Right ventricle myocardium superior (tissue), 1 donor: ENCODE results near the gene ICOSLG. TPM values are rescaled to one million over a fixed set of nuclear protein-coding genes. Genes with fewer than 3 reads are reported as not detected.
"Not testable (repeated sequence)": the region's sequence is repeated elsewhere in the genome, so short reads cannot be mapped to it uniquely, and the experiment has no call there.

Source experiments
- ATAC-seq: fragments of 200-7000 bp; cut with Tn5 transposase; one replicate; pipeline ENCODE4 v1.9.1; 2020; ENCODE audit warnings: mild to moderate bottlenecking; ENCODE audit not compliant: poor library complexity
- DNase-seq: peaks from one replicate; pipeline ENCODE4 v3.0.0-alpha.2; 2020
- intact Hi-C: fragments of 100-400 bp; cut with DNase I; formaldehyde crosslinking; loops from one replicate; pipeline ENCODE4 v1.11.2; 2022
- long read RNA-seq: library from polyadenylated mRNA; unstranded; transcript quantifications from one replicate; pipeline ENCODE4 v2.0.0, GENCODE V29; 2021
- total RNA-seq: library from RNA; stranded (reverse); fragmentation: NEBNext Ultra II Directional; extraction: Animal tissue kit (Norgen Biotek cat#: 25700); gene quantifications from one replicate; pipeline ENCODE4 v1.2.1, GENCODE V29; 2021
- donor health status: DM: no; HTN: yes; CAD: no; lungs with severe emphysema.

ICOSLG gene, protein sequence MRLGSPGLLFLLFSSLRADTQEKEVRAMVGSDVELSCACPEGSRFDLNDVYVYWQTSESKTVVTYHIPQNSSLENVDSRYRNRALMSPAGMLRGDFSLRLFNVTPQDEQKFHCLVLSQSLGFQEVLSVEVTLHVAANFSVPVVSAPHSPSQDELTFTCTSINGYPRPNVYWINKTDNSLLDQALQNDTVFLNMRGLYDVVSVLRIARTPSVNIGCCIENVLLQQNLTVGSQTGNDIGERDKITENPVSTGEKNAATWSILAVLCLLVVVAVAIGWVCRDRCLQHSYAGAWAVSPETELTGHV
- total RNA-seq: 4.3 TPM
- long read RNA-seq, full-length matches to known transcripts: 7 of 11 reads
- long read RNA-seq, partial matches to known transcripts: 2 of 11 reads
- long read RNA-seq, other reads (novel, unspliced or antisense): 2 of 11 reads

DNA sequence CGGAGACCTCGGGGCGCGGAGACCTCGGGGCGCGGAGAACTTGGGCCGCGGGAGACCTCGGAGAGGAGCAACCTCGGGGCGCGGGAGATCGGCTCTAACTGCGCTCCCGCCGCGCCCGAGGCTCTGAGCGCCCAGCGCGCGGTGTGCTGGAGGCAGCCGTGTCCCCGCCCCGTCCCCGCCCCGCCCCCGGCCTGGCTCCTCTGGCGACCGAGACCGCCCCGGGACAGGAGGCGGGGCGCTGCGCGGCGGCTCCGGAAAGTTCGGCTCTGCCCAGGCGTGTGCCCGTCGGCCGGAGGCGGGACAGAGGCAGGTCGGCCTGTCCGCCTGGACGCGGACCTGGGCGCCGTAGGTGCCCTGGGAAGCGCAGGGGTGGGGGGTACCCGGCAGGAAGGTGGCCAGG, at the start of gene ICOSLG:
TSS of gene ICOSLG (minus strand) at position 102 of the 400 bp plus-strand sequence. CDS start 126 bp downstream, outside the sequence.
- intact Hi-C loops, DNase-seq: not testable (repeated sequence)
- peak; percentile 90 for ATAC-seq

DNA sequence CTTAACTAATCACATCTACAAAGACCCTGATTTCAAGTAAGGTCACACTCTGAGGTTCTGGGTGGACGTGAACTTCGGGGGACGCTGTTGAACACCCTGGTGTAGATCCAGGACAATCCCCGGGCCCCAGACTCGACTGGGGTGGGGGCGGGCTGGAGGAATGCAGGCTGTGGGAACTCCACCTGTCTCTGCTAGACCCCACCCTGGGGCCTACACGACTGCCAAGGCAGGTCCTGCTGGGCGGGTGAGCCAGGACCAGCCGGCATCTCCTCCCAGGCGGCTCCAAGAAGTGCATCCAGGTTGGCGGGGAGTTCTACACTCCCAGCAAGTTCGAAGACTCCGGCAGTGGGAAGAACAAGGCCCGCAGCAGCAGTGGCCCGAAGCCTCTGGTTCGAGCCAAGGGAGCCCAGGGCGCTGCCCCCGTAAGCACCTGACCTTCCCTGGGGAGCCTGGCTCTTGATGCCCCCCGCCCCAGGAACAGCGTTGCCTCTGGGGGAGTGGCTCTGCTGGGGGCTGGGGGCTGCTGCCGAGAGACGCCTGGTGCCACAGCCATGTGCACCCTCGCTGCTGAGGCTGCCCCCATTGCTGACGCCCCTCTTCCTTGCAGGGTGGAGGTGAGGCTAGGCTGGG, 48.8 kb upstream of the ICOSLG start:
- no peak for ATAC-seq
- no peak for DNase-seq
- intact Hi-C loops: no loop called here

DNA sequence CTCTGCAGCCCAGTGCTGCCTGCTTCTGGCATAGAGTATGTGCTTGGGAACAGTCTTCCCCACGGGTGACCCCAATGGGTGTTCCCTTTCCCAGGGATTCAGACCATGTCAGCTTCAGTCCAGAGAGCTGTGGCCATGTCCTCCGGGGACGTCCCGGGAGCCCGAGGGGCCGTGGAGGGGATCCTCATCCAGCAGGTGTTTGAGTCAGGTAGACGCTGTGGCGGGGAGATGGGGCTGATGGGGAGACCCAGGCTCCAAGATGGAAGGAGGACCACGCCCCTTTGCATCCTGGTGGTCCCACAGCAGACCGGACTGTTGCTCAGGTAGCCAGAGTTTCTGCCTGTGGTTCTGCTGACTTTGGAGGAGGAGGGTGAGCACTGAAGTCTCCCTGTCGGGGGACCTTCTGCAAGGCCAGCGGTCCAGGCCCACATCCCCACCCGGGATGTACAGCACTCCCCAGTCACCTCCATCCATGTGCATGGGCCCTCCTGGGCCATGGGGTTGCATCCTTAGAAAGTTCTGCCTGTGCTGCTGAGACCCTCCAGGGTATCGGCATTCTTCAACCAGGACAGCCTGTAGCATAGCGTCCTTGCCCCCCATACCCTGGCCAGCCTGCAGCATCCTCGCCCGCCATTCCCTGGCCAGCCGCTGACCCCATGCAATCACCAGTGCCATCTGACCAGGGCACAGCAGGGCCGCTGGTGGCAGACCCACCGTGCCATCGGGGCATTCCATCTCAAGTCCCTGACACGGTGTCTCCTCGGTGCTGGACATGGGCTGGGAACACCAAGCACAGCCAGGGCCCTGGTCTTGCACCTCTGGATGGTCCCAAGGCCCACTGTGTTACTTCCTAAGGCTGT, 47.7 kb upstream of the ICOSLG start:
- DNase-seq: no peak
- intact Hi-C loops: no loop called here

DNA sequence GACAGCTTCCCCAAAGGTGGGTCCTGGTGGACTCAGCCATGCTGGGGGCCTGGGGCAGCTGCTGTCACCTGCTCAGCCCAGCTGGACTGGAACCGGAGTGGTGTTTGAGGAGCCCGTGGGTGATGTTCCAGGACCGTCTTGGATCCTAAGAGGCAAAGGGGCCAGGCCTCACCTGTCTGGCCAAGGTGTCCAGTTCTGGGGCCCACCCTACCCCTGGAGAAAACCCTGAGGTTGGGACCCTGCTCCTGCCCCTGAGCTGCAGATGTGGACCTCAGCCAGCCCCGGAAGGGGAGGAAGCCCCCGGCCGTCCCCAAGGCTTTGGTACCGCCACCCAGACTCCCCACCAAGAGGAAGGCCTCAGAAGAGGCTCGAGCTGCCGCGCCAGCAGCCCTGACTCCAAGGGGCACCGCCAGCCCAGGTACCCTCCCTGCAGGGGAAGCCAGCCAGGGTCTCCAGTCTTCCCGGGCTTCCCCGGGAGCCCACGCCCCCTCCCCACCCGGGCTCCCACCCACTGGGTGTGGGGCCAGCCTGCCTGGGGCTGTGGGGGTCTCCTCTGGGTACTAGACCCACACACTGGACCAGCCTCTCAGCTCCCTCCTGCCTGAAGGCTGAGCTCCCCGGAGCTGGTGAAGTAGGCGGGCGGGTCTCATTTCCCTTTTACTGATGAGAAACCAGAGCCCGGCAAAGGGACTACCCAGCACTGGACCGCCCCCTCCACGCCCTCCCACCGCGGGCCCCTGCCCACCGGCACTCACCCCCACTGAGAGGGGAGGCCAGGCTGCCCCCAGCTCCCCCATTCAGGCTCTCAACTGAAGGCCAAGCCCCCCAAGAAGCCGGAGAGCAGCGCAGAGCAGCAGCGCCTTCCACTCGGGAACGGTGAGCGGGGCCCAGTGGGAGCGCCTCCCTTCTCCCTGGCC, 46.2 kb upstream of the ICOSLG start:
- DNase-seq: peak; percentile 35
- intact Hi-C loops: no loop called here
- ATAC-seq: no peak

More for the DNA sequence above, 47.7 kb upstream of the ICOSLG start:
- no peak for ATAC-seq

DNA sequence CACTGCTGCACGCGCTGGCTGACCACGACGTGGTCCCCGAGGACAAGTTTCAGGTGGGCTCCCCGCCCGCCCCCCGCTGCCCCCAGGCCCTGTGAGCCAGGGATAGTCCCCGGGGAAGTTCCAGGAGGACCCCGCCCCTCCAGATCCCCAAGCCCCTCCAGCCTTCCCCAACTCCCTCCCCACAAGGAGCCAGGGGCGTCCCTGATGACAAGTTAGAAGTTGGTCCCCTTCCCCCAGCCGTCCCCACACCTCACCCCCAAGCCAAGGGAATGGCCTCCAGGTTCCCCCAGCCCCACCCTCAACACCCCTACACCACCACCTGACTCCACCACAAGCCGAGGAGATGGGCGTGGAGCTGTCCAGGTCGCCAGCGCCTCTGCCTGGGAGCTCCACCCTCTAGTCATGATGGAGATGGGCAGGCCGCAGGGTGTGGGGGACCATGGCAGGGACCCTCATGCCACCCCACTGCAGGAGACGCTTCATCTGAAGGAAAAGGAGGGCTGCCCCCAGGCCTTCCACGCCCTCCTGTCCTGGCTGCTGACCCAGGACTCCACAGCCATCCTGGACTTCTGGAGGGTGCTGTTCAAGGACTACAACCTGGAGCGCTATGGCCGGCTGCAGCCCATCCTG, 45.5 kb upstream of the ICOSLG start:
- no peak for ATAC-seq
- intact Hi-C loops: no loop called here
- no peak for DNase-seq

DNA sequence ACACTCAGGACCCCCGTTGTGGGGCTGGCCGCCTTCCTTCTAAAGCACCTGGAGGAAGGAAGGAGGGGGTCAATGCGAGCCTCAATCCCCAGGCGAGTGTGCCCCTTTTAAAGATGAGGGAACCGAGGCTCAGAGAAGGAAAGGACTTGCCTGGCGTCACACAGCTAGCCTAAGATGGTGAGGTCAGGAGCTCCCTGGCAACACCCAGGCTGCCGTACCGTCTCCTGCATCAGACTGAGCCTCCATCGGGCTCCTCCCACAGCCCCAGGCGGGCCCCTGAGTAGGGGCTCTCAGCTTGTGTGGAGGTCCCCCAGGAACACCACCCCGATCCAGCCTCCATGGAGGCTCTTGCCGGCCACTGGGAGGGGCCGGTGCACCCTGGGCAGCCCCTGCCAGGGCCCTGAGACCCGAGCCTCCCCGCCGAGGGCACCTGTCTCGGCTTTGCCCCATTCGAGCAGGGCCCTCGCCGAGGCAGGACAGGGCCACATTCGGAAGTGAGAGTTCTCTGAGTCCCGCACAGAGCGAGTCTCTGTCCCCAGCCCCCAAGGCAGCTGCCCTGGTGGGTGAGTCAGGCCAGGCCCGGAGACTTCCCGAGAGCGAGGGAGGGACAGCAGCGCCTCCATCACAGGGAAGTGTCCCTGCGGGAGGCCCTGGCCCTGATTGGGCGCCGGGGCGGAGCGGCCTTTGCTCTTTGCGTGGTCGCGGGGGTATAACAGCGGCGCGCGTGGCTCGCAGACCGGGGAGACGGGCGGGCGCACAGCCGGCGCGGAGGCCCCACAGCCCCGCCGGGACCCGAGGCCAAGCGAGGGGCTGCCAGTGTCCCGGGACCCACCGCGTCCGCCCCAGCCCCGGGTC, 44.6 kb upstream of the ICOSLG start, which contains the start of gene AIRE:
TSS of gene AIRE (plus strand) at position 739 of the 855 bp plus-strand sequence. CDS start 131 bp downstream, outside the sequence.
- ATAC-seq (peak; percentile 26), DNase-seq (peak; percentile 40)
- intact Hi-C loops: no loop called here

DNA sequence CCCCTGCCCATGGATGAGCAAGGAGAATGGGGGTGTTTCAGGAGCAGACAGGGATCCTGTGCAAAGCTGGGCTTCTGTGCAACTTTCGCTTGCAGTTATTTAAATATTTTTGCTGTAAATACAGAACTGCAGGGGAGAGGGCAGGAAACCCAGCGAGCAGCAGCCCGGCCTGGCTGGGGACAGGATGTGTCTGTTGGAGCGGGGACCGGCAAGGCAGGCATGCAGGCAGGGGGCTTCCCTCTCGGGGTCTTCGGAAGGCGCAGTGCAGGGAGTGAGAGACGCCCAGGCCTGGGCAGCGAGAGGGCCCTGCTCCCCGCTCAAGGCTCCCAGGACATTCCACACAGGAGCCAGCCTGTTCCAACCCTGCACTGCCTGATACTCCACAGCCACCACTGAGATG, 43.2 kb upstream of the ICOSLG start:
- DNase-seq: no peak
- ATAC-seq: no peak
- intact Hi-C loops: no loop called here

DNA sequence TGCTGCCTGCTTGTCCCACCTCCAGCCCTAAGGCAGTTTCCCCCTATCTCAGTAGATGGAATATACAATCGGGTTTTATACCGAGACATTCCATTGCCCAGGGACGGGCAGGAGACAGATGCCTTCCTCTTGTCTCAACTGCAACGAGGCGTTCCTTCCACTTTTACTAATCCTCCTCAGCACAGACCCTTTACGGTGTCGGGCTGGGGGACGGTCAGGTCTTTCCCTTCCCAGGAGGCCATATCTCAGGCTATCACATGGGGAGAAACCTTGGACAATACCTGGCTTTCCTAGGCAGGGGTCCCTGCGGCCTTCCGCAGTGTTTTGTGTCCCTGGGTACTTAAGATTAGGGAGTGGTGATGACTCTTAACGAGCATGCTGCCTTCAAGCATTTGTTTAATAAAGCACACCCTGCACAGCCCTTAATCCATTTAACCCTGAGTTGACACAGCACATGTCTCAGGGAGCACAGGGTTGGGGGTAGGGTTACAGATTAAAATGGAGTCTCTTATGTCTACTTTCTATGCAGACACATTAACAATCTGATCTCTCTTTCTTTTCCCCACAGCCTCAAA, 42.6 kb upstream of the ICOSLG start:
- intact Hi-C loops, DNase-seq: not testable (repeated sequence)

DNA sequence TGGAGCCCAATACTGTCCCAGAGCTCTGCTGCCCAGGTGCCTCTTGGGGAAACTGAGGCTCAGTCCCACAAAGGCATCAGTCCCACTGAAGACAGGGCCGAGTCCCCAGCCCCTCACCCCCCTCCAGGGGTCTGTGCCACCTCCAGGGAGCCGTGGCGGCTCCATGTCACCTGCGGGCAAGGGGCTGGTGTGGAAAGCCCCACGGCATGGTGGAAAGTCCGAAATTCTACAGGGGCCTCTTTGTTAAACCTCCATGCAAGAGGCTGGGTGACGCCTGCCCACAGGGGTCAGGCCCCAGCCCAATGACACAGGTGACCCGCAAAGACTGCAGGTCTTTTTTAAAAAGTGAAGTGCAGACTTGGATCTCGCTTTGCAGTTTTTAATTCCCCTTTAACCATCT, 41.6 kb upstream of the ICOSLG start:
- no peak for DNase-seq
- no peak for ATAC-seq
- intact Hi-C loops: no loop called here

More for the DNA sequence above, 42.6 kb upstream of the ICOSLG start:
- ATAC-seq: not testable (repeated sequence)

DNA sequence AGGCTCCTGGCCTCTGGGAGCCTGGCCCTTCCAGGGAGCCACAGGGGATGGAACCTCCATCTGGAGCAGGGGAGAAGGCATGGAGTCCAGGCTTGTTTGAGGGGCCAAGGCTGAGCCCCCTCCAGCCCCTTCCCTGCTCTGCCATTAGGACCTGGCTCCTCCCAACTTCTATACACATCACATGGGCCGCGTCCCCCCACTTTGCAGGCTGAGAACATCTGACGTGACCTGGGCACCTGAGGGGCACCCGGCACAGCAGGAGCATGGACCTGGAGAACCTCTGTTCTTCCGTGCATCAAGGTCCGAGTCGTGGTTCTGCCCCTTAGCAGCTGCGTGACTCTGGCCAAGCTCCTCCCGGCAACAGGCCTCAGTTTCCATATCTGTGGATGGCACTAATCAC, 41.1 kb upstream of the ICOSLG start:
- intact Hi-C loops: no loop called here
- ATAC-seq (no peak), DNase-seq (no peak)

DNA sequence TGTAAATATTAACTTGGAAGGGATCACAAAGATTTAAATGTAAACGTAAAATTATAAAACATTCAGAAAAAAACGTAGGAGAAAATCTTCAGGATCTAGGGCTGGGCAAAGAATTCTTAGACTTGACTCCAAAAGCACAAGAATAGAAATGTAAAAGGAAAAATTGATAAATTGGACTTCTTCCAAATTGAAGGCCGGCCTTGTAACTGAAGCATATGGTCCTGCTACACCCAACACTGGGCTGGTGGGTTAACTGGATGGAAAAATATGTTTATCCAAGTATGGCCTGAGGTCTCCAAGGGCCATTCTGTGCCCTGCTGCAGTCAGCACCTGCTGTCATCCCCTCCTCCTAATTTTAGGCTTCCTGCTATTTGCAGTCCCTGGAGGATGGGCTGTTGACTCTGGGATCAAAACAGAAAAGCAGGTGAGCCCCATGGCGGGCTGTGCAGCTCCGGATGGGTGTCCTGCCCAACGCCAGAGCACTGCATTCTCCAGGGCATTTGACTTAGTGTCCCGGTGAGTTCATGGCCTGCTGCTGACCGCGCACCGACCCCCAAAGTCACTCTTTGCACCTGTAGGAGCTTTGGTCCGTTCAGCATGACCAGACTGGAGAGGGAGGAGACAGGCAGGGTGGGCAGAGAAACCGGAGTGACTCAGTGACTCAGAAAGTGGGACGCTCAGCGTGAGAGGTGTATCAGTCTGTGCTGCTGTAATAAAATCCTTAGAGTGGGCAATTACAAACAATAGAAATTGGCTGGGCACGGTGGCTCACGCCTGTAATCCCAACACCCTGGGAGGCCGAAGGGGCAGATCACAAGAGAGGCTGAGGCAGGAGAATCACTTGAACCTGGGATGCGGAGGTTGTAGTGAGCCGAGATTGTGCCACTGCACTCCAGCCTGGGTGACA, 38.9 kb upstream of the ICOSLG start:
- ATAC-seq (no peak), DNase-seq (no peak)
- intact Hi-C loops: no loop called here

DNA sequence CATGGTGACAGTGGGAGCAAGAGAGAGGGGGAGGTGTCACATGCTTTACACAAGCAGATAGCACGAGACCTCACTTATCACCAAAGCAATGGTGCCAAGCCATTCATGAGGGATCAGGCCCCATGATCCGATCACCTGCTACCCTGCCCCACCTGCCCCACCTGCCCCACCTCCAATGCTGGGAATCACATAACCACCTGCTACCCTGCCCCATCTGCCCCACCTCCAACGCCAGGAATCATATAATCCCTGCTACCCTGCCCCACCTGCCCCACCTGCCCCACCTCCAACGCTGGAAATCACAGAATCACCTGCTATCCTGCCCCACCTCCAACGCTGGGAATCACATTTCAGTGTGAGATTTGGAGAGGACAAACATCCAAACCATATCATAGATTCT, 34.3 kb upstream of the ICOSLG start:
- ATAC-seq: no peak
- DNase-seq: no peak
- intact Hi-C loops: no loop called here

DNA sequence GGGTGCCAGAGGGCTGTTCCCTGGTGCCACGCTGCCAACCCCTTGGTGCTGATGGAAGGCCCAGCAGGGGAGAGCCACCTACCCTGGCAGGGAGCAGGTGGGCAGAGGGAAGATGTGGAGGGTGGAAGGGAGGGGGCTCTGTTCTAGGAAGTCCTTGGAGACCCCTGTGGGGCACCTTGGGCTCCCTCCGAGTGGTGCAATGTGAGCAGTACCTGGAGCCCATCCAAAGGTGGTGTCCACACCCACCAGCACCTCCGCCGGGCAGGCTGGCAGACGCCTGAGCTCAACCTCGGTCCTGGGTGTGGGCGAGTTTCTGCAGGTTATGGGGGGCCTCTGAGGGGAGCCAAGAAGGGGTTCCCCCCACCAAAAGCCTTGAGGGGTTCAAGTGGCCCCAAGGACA, 32.3 kb upstream of the ICOSLG start:
- intact Hi-C loops: no loop called here
- no peak for DNase-seq
- no peak for ATAC-seq

DNA sequence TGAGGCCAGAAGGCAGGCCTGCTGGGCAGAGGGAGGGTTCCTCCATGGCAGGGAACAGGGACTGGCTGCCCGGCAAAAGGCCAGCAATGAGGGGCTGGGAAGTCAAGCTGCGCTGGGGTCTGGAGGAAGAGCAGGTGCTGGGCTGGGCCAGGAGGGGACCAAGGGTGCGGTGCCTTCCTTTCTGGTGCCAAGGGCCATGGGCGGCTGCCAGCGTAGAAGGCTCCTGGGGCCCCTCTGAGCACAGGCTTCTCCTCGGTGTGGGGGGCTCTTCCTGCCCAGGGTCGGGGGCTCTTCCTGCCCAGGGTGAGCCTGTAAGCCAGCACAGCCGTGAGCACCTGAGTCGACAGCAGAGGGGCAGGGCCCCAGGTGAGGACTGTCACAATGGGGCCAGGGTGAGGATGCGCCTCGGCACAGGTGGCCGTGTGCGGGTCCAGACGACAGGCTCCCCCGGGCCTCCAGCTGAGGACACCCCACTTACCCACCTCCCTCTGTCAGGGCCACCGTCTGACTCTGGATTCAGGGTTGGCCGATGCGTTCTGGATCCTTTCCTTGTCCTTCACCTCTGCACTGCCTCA, 31.6 kb upstream of the ICOSLG start:
- ATAC-seq (no peak), DNase-seq (no peak)
- intact Hi-C loops: no loop called here

DNA sequence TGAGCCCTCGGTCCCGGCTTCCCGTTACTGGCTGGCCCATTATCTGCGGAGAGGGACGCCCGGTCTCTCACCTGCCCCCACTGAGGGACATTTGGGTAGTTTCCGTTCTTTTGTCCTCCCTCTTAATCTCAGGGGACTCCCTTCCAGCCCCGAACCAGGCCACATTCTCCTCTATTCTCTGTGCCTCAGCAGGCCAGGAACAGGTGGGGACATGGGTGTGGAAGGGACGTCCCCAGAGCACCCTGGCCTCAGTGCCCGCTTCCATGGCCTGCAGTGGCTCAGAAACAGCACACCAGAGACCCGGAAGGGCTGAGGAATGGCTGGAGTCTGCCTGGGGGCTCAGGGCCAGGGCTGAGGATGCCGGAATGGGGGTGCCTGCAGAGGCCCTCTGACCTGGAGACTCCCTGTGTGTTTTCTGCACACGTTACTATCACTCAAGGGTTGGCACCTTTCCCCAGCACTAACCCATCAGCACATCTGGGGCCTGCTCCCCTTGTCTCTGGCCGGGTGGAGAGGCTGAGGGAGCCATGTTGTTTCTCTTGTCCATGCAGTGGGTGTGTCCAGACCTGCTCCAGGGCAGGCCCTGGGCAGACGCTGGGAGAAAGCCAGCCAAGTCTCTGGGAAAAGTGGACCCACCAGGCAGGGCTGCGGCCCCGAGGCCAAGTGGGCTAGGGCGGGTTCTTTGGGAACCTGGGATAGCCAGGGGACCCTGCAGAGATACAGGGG, 31.0 kb upstream of the ICOSLG start:
- DNase-seq (no peak), ATAC-seq (no peak)
- intact Hi-C loops: no loop called here
